Activated CD8-positive, alpha-beta memory T cell treated with anti-CD3 and anti-CD28 coated beads for 36 hours (primary cell): ENCODE results near the gene NCCRP1. TPM values are rescaled to one million over a fixed set of nuclear protein-coding genes. Genes with fewer than 3 reads are reported as not detected.

Experiments
- total RNA-seq, 2 experiments: library from RNA; stranded (reverse); gene quantifications; one replicate each; pipeline ENCODE4 v1.2.3, GENCODE V29; 2021

The NCCRP1 gene
- total RNA-seq, 2 experiments from 2014 or later = not detected

Other genes with a start within 250 kb of the NCCRP1 start
- not detected for gene FBXO17, start 221.2 kb upstream of the NCCRP1 start, total RNA-seq
- 1 to 10 TPM in 1 of 2 experiments, under 1 TPM in 1; 0.82 to 1.4 TPM for gene FBXO27, start 164.4 kb upstream of the NCCRP1 start, total RNA-seq
- gene ACP7, start 112.6 kb upstream of the NCCRP1 start, total RNA-seq = not detected
- gene PAK4, start 71.2 kb upstream of the NCCRP1 start, total RNA-seq = 10 to 100 TPM; 19.2 TPM
- gene SYCN, start 7.3 kb downstream of the NCCRP1 start, total RNA-seq = not detected
- not detected for gene IFNL3, start 48.0 kb downstream of the NCCRP1 start, total RNA-seq
- under 1 TPM; 0.25 TPM for gene IFNL4, start 51.9 kb downstream of the NCCRP1 start, total RNA-seq
- not detected for gene IFNL2, start 71.4 kb downstream of the NCCRP1 start, total RNA-seq
- not detected for gene IFNL1, start 99.4 kb downstream of the NCCRP1 start, total RNA-seq
- 1 to 10 TPM; 4.3 to 4.6 TPM for gene LRFN1, start 123.9 kb downstream of the NCCRP1 start, total RNA-seq
- gene GMFG, start 139.1 kb downstream of the NCCRP1 start, total RNA-seq = 100 to 1,000 TPM; 211 to 231 TPM
- gene SAMD4B, start 145.5 kb downstream of the NCCRP1 start, total RNA-seq = 10 to 100 TPM; 55.5 to 57.6 TPM
- gene PAF1, start 194.1 kb downstream of the NCCRP1 start, total RNA-seq = 10 to 100 TPM; 43.6 to 44.7 TPM
- 10 to 100 TPM; 28.7 to 30.3 TPM for gene MED29, start 194.4 kb downstream of the NCCRP1 start, total RNA-seq
- gene ZFP36, start 209.9 kb downstream of the NCCRP1 start, total RNA-seq = 10 to 100 TPM; 16.6 to 17.4 TPM
- 10 to 100 TPM; 30.4 to 30.9 TPM for gene PLEKHG2, start 215.7 kb downstream of the NCCRP1 start, total RNA-seq
- gene RPS16, start 239.0 kb downstream of the NCCRP1 start, total RNA-seq = 1,000 to 10,000 TPM; 2,748 to 2,778 TPM
- gene SUPT5H, start 248.6 kb downstream of the NCCRP1 start, total RNA-seq = 100 to 1,000 TPM; 179 to 189 TPM